ENCODE results near the gene EXOC3. TPM values are rescaled to one million over a fixed set of nuclear protein-coding genes. Genes with fewer than 3 reads are reported as not detected.

The EXOC3 gene
- total RNA-seq, 3 donors from 2014 or later, result 49.8 to 63.7 (median 53.3) TPM

DNA sequence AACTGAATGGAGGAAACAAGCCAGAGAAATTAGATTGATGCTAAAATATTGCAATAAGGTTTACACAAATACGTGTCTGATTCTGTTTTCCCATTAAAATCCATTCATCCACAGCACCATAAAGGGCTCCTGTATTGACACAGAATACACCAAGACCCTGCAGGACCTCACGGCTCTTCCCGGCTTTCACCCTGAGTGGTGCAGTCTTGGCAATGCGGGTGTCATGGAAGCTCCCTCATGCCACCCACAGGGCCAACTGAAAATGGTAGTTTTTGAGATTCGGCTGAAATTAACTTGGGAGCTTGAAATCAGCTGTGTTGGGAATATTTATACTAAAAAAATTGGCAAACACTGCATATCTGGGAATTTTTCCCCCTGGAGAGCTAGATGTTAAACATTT lies 17.3 kb upstream of the EXOC3 start:
- no peaks in the 10 kb centered on the region for H3K27me3 ChIP-seq
- no peaks in the 10 kb centered on the region for H3K36me3 ChIP-seq
- H3K4me1 ChIP-seq, result no peaks in the 10 kb centered on the region
- DNase-seq (ENCODE audit: low spot score in 2 of 2), result no peak
- H3K27ac ChIP-seq, result no peak overlapping the region
- no peak overlapping the region for H3K4me3 ChIP-seq
- no peaks in the 10 kb centered on the region for H3K9me3 ChIP-seq
- intact Hi-C loops (cut with DNase I; ENCODE audit: low total_unique reads), result no loop called here
- TF ChIP-seq, protein P1, sequence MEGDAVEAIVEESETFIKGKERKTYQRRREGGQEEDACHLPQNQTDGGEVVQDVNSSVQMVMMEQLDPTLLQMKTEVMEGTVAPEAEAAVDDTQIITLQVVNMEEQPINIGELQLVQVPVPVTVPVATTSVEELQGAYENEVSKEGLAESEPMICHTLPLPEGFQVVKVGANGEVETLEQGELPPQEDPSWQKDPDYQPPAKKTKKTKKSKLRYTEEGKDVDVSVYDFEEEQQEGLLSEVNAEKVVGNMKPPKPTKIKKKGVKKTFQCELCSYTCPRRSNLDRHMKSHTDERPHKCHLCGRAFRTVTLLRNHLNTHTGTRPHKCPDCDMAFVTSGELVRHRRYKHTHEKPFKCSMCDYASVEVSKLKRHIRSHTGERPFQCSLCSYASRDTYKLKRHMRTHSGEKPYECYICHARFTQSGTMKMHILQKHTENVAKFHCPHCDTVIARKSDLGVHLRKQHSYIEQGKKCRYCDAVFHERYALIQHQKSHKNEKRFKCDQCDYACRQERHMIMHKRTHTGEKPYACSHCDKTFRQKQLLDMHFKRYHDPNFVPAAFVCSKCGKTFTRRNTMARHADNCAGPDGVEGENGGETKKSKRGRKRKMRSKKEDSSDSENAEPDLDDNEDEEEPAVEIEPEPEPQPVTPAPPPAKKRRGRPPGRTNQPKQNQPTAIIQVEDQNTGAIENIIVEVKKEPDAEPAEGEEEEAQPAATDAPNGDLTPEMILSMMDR (IDR thresholded peaks at IDR 0.05), result no peak
- TF ChIP-seq POLR2A (IDR thresholded peaks at IDR 0.05) (no peak), POLR2AphosphoS5 (IDR thresholded peaks at IDR 0.05) (no peak)

DNA sequence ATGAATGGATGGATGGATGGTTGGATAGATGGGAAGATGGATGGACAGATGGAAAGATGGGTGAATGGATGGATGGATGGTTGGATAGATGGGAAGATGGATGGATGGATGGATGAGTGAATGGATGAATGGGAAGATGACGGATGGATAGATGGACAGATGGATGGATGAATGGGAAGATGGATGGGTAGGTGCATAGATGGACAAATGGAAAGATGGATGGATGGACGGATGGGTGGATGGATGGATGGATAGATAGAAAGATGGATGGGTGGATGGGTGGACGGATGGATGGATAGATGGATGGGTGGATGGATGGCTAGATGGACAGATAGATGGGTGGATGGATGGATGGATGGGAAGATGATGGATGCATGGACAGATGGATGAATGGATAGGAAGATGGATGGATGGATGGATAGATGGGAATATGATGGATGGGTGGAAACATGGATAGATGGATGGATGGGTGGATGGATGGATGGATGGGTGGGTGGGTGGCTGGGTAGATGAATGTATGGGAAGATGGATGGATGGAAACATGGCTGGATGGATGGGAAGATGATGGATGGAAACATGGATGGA lies 16.5 kb upstream of the EXOC3 start:
- Histone ChIP-seq H3K27me3 (no peaks in the 10 kb centered on the region), H3K27ac (no peak overlapping the region), H3K4me1 (no peaks in the 10 kb centered on the region), H3K4me3 (no peak overlapping the region), H3K36me3 (no peaks in the 10 kb centered on the region), H3K9me3 (no peaks in the 10 kb centered on the region)
- TF ChIP-seq POLR2A (IDR thresholded peaks at IDR 0.05) (no peak), POLR2AphosphoS5 (IDR thresholded peaks at IDR 0.05) (no peak)
- TF ChIP-seq, protein P1 (IDR thresholded peaks at IDR 0.05), result no peak
- intact Hi-C loops (cut with DNase I; ENCODE audit: low total_unique reads), result no loop called here
- no peak for DNase-seq (ENCODE audit: low spot score in 2 of 2)

DNA sequence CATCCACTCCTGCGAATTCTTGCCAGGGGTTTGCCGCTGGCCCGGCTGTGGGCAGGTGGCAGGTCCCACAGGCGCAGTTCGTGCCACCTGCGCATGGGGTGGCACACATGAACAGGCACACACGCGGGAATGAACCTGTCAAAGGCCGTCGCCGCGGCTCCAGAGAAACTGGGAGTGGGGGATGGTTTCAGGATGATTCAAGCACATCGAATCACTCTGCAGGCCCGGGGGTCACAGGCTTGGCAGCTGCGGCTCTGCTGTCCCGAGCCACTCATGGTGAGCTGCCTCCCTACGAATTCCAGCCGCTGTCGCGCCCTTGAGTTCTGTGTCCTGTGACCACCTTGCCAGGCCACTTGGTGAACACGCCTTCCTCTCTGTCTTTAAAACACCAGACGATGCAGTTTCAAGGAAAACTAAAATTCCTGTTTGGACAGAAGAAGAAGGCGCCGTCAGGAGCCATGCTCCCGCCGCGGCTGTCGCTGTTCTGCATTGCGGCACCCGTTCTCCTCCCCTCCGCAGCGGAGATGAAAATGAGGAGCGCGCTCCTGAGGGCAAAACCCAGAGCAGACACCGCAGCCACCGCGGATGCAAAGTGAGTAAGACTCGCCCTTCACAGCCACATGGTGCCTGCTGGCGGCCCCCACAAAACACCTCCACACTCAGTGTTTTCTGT lies 15.4 kb upstream of the EXOC3 start:
- intact Hi-C loops (cut with DNase I; ENCODE audit: low total_unique reads), result no loop called here
- Histone ChIP-seq H3K4me1 (no peaks in the 10 kb centered on the region), H3K9me3 (no peaks in the 10 kb centered on the region), H3K4me3 (no peak overlapping the region), H3K27ac (no peak overlapping the region), H3K36me3 (no peaks in the 10 kb centered on the region), H3K27me3 (no peaks in the 10 kb centered on the region)
- no peak for DNase-seq (ENCODE audit: low spot score in 2 of 2)
- TF ChIP-seq, protein P1 (IDR thresholded peaks at IDR 0.05), result no peak
- no peak for TF ChIP-seq POLR2AphosphoS5 (IDR thresholded peaks at IDR 0.05)

DNA sequence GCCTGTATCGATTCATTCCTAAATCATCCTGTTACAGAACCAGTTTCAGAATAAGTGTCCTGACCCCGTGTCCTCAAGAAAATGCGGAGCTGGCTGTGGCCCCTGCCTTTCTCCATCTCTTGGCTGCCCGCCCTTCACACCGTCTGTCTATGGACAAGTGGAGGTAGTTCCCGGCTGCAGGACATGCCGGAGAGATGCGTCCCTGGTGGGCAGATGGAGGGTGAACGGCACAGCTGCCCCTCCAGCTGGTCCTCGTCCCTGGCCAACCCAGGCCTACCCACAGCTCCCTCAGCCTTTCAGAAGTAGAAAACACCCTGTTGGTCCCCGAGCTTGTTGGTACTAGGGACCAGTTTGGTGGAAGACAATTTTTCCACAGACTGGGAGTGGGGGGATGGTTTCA lies 14.8 kb upstream of the EXOC3 start:
- no peak overlapping the region for H3K4me3 ChIP-seq
- intact Hi-C loops (cut with DNase I; ENCODE audit: low total_unique reads), result no loop called here
- H3K9me3 ChIP-seq, result no peaks in the 10 kb centered on the region
- no peaks in the 10 kb centered on the region for H3K27me3 ChIP-seq
- DNase-seq (ENCODE audit: low spot score in 2 of 2), result no peak
- no peaks in the 10 kb centered on the region for H3K36me3 ChIP-seq
- no peak overlapping the region for H3K27ac ChIP-seq
- TF ChIP-seq, protein P1 (IDR thresholded peaks at IDR 0.05), result no peak
- TF ChIP-seq POLR2AphosphoS5 (IDR thresholded peaks at IDR 0.05) (no peak), POLR2A (IDR thresholded peaks at IDR 0.05) (no peak)
- no peaks in the 10 kb centered on the region for H3K4me1 ChIP-seq

DNA sequence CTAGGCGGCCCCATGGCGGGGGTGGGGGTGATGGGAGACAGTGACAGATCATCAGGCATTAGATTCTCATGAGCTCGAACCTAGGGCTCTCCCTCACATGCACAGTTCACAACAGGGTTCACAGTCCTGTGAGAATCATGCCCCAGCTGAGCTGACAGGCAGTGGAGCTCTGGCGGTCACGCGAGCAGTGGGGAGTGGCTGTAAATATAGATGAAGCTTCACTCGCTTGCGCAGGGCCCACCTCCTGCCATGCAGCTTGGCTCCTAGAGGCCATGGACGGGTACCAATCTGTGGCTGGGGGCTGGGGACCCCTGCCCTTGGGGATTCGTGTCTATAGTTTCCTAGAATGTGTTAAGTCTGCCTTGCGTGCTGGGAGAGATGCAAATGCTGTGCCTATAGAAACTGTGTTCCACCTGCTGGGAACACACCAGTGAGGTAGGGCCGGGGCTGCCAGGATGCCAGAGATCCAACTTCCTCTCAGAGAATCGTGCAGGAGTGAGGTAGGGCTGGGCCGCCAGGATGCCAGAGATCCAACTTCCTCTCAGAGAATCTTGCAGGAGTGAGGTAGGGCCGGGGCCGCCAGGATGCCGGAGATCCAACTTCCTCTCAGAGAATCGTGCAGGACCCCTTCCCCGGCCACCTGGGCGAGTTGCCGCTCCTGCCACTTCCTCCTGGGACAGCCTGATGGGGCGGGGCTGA lies 14.1 kb upstream of the EXOC3 start:
- Histone ChIP-seq H3K27ac (no peak overlapping the region), H3K9me3 (no peaks in the 10 kb centered on the region), H3K36me3 (no peaks in the 10 kb centered on the region), H3K4me3 (no peak overlapping the region), H3K4me1 (no peaks in the 10 kb centered on the region), H3K27me3 (no peaks in the 10 kb centered on the region)
- no peak for DNase-seq (ENCODE audit: low spot score in 2 of 2)
- intact Hi-C loops (cut with DNase I; ENCODE audit: low total_unique reads), result no loop called here
- TF ChIP-seq POLR2A (IDR thresholded peaks at IDR 0.05) (no peak), POLR2AphosphoS5 (IDR thresholded peaks at IDR 0.05) (no peak)
- TF ChIP-seq, protein P1 (IDR thresholded peaks at IDR 0.05), result no peak

All from breast epithelium (tissue), 4 donors.